HT-29 (cell line): Measurements from ENCODE around the gene HSD17B4. TPM values are rescaled to one million over a fixed set of nuclear protein-coding genes. Genes with fewer than 3 reads are reported as not detected.
A peak's percentile ranks its signal among the peaks of the same experiment; 100 is the strongest.
"Not testable (repeated sequence)": the region's sequence is repeated elsewhere in the genome, so short reads cannot be mapped to it uniquely, and the experiment has no call there.

ENCODE experiments used
- DNase-seq: peaks from one replicate; pipeline ENCODE4 v3.0.0-alpha.2; 2015; ENCODE audit warnings: low spot score
- total RNA-seq: library from RNA; depleted of rRNA; stranded (reverse); fragments of >200 nt; shearing (Covaris generic); gene quantifications from 2 replicates; pipeline ENCODE4 v1.2.3, GENCODE V29; 2014

Gene HSD17B4
- total RNA-seq, 1 experiment from 2014 or later, result 156 TPM

DNA sequence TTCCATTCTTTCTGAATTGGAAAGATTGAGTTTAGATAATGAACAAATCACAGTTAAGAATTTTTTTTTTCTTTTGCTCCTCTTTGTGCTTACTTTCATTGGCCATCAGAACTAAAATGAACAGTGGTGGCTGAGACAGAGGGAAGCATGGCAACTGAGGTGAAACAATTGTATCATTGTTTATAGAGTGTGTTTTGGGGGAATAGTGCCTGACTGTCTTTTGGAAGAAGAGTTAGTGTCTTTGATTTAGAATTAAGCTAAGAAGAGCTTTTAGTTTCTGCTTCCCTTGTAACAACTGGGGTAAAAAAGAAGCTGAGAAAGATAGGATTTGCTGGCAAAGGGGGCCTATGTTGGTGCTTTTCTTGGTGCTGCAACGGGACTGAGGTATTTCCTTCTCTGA, 24.0 kb downstream of the HSD17B4 start:
- DNase-seq, result no peak

DNA sequence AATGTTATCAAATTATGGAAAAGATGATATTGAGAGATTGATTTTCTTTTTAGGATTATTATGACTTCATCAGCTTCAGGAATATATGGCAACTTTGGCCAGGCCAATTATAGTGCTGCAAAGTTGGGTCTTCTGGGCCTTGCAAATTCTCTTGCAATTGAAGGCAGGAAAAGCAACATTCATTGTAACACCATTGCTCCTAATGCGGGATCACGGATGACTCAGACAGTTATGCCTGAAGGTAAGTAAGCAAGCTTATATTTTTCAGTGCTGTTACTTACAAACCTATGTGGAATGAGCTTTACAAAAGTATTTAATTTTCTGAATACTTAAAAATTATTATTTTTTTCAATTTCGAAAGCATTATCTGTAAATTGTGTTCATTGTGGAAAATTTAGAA, 26.5 kb downstream of the HSD17B4 start:
- DNase-seq, result no peak

DNA sequence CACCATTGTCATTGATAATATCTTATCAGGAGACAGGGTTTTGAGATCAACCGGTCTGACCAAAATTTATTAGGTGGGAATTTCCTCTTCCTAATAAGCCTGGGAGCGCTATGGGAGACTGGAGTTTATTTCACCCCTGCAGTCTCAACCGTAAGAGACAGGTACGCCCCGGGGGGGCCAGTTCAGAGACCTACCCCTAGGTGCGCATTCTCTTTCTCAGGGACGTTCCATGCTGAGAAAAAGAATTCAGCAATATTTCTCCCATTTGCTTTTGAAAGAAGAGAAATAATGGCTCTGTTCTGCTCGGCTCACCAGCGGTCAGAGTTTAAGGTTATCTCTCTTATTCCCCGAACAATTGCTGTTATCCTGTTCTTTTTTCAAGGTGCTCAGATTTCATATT, 28.3 kb downstream of the HSD17B4 start:
- not testable (repeated sequence) for DNase-seq

DNA sequence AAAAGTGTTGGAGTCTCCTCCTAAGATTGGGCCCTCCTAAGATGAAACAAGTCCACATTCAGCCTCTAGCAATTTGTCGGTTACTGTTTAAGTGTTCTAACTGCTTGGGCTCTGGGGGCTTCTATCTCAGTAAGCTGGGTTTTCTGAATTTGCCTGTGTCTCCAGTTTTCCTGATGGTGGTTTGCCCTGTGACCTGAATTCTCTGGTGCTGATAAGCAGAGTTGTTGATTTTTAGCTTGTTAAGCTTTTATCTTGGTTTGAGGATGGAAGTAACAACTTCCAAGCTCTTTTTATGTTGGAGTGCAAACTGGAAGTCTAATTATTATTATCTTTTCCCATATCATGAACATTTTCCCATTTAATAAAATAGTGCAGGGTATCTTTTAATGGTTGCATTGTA, 30.9 kb downstream of the HSD17B4 start:
- no peak for DNase-seq

DNA sequence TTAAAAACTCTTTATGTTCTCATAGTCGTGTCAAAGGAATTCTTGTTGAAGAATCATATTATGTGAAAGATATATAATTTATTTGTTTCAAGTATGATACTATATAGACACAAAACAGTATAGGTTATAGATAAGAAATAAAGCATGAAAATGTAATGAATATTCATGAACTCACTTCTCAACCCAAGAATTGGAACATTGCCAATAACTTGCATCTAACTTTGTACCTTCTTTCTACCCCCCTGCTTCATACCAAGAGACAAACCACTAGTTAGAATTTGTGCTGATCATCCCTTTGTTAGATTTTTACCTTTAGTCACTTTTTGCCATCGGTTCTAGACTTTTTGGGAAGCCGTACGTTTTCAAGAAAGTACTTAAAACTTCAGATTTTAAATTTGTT, 32.6 kb downstream of the HSD17B4 start:
- DNase-seq, result no peak

DNA sequence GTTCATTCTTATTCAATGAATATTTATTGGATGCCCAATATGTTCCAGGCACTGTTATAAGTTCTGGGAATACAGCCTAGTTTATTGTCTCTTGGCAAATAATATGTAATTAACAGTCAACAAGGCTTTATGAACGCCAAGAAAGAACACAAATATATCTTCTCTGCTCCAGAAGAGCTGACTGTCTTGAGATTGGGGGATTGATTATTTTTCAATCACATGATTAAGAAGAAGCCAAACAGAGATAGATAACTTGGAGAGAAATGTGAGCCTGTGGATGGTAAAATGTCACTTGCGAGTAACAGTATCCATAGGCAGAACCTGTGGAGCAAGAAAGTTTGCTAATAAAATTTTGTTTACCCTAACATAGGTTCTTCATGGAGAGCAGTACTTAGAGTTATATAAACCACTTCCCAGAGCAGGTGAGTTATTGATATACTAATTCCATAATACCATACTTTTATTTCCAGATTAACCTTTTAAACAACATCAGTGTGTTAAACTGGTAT, 49.4 kb downstream of the HSD17B4 start:
- no peak for DNase-seq

DNA sequence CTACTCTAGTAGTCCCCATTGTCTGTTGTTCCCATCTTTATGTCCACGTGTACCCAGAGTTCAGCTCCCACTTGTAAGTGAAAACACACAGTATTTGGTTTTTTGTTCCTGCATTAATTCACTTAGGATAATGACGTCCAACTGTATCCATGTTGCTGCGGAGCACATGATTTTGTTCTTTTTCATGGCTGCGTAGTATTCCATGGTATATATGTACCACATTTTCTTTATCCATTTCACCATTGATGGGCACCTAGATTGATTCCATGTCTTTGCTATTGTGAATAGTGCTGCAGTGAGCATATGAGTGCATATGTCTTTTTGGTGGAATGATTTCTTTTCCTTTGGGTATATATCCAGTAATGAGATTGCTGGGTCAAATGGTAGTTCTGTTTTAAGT, 51.6 kb downstream of the HSD17B4 start:
- not testable (repeated sequence) for DNase-seq

DNA sequence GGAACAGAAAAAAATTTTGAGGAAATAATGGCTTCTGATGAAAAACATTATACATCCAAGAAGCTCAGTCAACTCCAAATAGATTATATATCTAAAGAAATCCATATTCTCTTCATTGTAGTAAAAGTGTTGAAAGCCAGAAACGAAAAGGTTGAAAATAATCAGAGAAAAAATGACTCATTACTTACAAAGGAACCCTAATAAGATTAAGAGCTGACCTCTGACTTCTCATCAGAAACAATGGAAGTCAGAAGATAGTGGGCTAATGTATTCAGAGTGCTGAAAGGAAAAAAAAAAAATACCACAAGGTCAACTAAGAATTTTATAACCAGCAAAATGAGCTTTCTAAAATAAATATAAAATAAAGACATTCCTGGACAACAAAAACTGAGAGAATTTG, 60.0 kb downstream of the HSD17B4 start:
- DNase-seq, result no peak

DNA sequence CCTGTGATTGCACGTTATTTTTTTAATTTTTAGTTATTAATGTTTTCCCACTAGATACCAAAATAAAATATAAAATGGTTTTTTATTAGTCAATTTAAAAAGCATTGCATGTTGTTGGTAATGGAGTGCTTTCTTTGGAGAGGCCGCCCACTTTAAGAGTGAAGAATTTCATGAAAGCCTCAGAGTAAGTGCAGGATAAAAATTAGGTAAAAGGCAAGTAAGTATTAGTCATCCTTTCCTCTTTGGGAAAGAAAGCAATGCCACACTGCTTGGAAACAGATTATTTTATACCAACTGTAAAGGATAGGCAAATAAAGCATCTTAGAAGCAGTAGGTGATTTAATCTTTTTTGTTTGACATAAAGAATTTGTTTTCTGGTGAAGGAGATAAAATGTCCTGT, 62.9 kb downstream of the HSD17B4 start:
- no peak for DNase-seq

DNA sequence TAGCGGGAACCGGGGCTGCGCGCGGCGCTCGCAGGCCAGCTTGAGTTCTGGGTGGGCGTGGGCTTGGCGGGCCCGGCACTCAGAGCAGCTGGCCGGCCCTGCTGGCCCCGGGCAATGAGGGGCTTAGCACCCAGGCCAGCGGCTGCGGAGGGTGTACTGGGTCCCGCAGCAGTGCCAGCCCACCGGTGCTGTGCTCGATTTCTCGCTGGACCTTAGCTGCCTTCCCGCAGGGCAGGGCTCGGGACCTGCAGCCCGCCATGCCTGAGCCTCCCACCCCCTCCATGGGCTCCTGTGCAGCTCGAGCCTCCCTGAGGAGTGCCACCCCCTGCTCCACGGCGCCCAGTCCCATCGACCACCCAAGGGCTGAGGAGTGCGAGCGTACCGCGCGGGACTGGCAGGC, 64.8 kb downstream of the HSD17B4 start:
- DNase-seq, result not testable (repeated sequence)

DNA sequence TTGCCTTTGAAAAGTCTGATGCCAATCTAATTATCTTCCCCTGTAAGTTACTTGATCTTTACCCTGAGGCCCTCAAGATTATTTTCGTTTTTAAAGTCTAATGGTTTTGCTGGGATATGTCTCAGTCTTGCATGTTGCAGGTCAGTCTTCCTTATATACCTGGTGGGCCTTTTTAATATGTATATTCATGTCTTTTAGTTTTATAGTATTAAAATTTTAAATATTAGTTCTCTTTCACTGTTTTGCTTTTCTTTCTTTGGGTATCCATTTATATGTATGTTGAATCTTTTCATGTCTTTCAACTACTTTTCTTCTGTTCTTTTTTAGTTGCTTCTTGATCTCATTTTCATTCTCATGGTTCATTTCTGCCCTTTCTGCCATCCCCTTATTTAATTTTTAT, 68.9 kb downstream of the HSD17B4 start:
- no peak for DNase-seq

DNA sequence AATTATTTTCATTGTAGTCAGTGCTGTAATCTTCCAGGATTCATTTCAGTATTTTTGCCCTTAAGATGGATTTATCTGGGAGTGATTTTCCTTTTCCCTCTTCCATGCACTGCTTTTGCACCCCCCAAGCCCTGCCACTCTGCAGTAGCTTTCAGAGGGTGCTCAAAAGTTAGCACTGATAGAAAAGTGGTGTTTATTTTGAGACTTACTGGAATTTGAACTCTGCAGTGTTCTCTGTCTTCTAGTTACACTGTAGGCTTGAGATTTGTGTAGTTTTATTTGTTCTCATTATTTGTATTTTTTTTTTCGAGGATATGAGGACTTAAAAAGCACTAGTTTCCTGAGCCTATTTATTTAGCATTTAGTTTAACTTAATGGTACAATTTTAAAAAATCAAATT, 70.5 kb downstream of the HSD17B4 start:
- no peak for DNase-seq

DNA sequence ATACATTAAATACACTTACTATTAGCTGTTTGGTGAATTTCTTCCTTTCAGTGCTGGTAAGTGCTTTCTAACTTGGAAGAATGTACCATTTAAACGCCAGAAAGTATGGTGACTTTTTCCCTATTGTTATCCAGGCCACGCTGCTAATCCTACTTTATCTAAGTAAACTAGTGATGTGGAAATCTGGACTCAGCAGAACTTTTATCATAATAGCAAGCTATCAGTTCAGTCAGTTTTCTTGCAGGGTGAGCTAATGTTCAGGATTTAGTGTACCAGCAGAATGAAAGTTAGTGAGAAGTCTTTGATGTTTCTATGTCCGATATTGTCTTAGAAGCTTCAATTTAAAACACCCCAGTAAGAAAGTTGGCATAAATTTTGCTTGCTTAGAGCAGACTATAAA, 72.2 kb downstream of the HSD17B4 start:
- DNase-seq, result no peak

DNA sequence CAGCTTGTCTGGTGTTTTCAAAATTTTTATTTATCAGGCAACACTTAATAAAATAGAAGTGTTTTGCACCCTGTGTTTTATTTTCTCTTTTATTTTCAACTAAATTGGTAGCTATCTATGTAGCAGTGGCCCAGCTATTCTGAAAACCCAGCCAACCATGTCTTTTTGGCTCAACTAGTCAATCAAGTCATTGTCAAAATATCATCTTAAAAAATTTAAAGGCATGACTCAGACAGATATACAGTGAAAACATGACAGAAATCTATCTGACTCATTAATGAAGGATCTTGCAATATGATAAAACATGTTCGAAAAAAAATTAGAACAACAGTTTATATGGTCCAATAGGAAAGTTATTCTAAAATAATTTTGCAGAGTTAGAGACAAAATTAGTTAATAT, 75.1 kb downstream of the HSD17B4 start:
- DNase-seq, result no peak

DNA sequence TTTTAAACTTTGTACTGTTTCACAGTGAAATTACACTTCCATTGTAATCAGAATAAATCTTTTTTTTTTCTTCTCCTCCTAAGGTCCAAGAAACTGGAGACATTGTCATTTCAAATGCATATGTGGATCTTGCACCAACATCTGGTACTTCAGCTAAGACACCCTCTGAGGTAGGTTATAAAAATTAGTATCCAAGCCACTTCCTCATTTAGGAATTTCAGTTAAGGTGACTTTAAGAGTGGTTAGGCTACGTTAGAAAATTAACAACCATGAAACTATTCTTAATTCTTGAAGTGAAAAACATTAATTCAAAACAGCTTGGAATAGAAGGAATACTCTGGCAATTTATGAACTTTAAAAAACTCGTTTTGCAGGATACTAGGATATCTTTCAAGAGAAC, 77.5 kb downstream of the HSD17B4 start:
- DNase-seq, result no peak

DNA sequence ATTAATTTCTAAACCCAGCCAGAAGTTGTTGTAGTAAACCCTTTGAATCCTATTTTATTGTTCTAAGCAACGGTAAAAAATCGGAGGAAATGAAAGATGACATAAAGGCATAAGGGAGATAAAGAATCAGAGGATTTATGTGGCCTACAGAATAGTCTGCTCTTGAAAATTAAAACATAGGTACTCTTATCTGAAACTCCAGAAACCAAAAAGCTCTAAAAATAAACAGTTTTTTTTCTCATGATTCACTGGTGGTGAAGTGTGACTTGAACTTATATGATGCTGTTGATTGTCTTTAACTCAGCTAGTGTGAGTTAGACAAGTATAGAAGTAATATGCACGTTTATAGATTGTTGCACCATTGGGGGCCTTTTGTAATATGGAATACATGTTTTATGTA, 80.3 kb downstream of the HSD17B4 start:
- DNase-seq, result no peak

DNA sequence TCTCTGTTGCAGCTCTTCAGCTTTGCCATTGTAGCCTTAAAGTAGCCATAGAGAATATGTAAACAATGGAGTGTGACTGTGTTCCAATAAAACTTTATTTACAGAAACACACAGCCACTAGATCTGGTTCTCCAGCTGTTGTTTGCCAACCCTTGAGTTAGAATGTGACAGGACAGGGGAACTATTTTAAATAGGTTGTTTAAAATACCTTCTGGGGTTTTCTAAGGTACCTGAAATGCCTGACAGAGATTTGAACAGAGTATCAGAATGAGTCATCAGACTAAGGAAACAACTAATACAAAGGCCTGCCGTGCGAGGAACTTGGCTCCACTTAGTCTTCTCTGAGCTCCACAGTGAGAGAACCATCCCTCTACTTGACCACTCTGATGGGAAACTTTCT, 85.4 kb downstream of the HSD17B4 start:
- DNase-seq, result no peak

DNA sequence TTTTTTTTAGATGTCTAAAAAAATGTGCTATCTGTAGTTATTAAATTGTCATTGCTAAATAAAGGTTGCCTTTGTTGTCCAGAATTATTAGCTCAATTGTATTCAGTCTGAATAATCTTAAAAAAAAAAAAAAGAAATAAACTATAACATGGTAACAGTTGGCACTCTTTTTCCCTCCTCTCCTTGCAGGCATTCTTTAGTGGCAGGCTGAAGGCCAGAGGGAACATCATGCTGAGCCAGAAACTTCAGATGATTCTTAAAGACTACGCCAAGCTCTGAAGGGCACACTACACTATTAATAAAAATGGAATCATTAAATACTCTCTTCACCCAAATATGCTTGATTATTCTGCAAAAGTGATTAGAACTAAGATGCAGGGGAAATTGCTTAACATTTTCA, 89.4 kb downstream of the HSD17B4 start:
- DNase-seq, result no peak

DNA sequence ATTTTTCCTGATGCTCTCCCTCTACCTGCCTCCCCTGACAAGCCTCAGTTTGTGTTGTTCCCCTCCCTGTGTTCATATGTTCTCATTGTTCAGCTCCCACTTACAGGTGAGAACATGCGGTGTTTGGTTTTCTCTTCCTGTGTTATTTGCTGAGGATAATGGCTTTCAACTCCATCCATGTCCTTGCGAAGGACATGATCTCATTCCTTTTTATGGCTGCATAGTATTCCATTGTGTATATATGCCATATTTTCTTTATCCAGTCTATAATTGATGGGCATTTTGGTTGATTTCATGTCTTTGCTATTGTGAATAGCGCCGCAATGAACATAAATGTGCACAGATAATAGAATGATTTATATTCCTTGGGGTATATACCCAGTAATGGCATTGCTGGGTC, 99.5 kb downstream of the HSD17B4 start:
- no peak for DNase-seq

DNA sequence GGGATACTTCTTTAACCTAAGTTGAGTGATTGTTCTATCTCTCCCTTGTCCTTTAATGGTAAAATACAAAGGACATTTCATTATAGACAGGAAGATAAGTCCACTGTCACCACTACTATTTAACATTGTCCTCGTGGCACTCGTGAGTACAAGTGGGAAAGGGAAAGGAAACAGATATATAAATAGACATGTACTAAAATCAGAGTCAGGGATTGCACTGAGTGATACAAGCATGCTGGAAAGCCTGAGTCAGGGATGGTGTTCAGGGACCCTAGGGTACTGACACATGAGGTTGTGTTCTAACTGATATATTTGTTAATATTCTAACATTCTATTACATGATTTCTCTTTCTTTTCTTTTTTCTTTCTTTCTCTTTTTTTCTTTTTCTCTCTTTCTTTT, 102.3 kb downstream of the HSD17B4 start:
- no peak for DNase-seq

DNA sequence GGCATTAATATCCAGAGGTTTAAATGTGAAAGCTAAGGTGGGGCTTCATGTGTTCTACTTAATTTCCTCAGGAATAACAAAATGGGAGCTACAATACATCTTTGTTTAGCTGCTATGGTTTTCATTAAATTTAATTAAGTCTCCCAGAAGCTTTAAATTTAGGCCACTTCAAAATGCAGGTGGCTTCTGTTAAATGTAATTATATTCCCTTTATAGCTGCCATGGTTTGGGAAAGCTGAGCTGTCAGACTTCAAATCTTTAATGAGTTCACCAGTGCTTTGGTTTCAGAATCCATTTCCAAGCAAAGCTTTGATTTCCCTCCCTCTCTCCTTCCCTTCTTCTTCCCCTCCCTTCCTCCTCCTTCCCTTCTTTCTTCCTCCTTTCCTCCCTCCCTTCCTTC, 118.6 kb downstream of the HSD17B4 start:
- DNase-seq, result no peak

DNA sequence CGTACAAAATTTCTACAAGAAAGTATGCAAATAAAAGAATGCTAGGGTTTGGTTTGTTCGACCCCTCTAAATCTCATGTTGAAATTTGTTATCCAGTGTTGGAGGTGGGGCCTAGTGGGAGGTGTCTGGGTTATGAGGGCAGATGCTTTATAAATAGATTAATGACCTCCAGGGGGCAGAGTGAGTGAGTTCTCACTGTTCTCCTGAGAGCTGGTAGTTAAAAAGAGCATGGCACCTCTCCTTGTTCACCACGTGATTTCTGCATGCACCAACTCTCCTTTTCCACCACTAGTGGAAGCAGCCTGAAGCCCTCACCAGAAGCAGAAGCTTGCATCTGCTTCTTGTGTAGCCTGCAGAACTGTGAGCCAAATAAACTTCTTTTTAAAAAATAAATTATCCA, 126.6 kb downstream of the HSD17B4 start:
- DNase-seq, result peak; percentile 92

DNA sequence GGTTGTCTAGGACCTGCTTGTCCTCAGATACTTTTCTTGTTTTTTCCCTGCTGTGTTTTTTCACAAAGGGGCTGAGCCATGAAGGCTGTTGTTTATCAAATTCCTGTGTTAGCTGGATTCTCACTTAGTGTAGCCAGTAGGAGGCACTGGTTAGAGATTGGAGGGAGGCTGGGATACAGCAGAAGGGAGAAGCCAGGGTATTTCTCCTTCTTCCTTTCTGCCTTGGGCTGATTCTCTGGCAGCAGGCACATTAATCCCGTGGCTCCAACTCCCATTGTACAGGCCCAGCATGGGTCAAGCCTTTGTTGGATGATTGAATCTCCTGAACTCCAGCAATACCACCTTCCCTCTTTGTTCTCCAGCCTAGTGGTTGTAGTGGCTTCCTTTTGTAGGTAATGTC, 130.7 kb downstream of the HSD17B4 start:
- no peak for DNase-seq

DNA sequence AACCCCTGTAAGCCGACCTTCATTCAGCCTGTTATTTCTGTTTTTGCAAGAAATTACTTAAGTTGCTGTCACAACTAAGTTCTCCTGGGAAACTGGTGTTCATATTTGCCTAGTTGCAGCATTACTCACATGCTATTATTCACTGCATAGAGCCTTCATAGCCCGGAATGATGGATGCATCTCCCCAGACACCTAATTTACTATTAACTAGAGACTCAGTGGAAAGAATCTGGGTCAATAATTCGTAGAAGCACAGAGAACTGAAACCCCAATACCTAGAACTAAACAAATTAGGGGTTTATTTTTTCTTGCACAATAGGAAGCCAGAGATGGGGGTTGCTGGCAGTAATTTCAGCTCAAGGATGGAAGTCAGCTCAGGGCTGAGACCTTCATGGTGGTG, 131.4 kb downstream of the HSD17B4 start:
- no peak for DNase-seq
